GM19468 (cell line): ENCODE data around the gene SNRNP70.
"Not testable (repeated sequence)": the region's sequence is repeated elsewhere in the genome, so short reads cannot be mapped to it uniquely, and the experiment has no call there.

Experiments used
- ATAC-seq: cut with Tn5 transposase; IDR thresholded peaks from one replicate; pipeline ENCODE4 v1.9.1; 2021; ENCODE audit warnings: mild to moderate bottlenecking, moderate library complexity, moderate number of reproducible peaks; ENCODE audit not compliant: unreplicated experiment; ENCODE audit errors: extremely low read depth

The SNRNP70 gene

GRCh38 chr19:49085020-49085867 is at the start of gene SNRNP70:
TSS of gene SNRNP70 (plus strand) at chr19:49085451. CDS start at chr19:49086415, 964 bp downstream.
- peak; percentile 68 for ATAC-seq

- not testable (repeated sequence) for ATAC-seq
These were observed 48.4 kb upstream of the SNRNP70 start, which contains the start of gene CGB1 for GRCh38 chr19:49036815-49037214. TSS of gene CGB1 (minus strand) at chr19:49036895. CDS start at chr19:49036711, 184 bp downstream.

GRCh38 chr19:49038111-49038510 is 47.1 kb upstream of the SNRNP70 start:
- ATAC-seq, result not testable (repeated sequence)

GRCh38 chr19:49038557-49039276 is 46.5 kb upstream of the SNRNP70 start:
- ATAC-seq, result not testable (repeated sequence)

- ATAC-seq, result not testable (repeated sequence)
These were observed 45.5 kb upstream of the SNRNP70 start for GRCh38 chr19:49039736-49040135.

GRCh38 chr19:49042177-49042576 is 43.1 kb upstream of the SNRNP70 start:
- ATAC-seq, result no peak

GRCh38 chr19:49042666-49043065 is 42.6 kb upstream of the SNRNP70 start:
- not testable (repeated sequence) for ATAC-seq

GRCh38 chr19:49043548-49043947 is 41.7 kb upstream of the SNRNP70 start, which contains the start of gene CGB5:
TSS of gene CGB5 (plus strand) at chr19:49043848. CDS start at chr19:49044210, 362 bp downstream.
- not testable (repeated sequence) for ATAC-seq

- not testable (repeated sequence) for ATAC-seq
These were observed 36.2 kb upstream of the SNRNP70 start, which contains the start of gene CGB8 for GRCh38 chr19:49049011-49049410. TSS of gene CGB8 (minus strand) at chr19:49049111. CDS start at chr19:49048739, 372 bp downstream.

- not testable (repeated sequence) for ATAC-seq
These were observed 35.4 kb upstream of the SNRNP70 start for GRCh38 chr19:49049834-49050233.

GRCh38 chr19:49050376-49051033 is 34.7 kb upstream of the SNRNP70 start:
- not testable (repeated sequence) for ATAC-seq

GRCh38 chr19:49056101-49056901 is 28.9 kb upstream of the SNRNP70 start:
- no peak for ATAC-seq

- ATAC-seq, result not testable (repeated sequence)
These were observed 28.2 kb upstream of the SNRNP70 start for GRCh38 chr19:49056902-49057596.

GRCh38 chr19:49057636-49058234 is 27.5 kb upstream of the SNRNP70 start, which contains the start of gene CGB7:
TSS of gene CGB7 (minus strand) at chr19:49057749. CDS start at chr19:49055375, 2,374 bp downstream.
- ATAC-seq, result no peak

- ATAC-seq, result no peak
These were observed 26.7 kb upstream of the SNRNP70 start for GRCh38 chr19:49058562-49058961.

GRCh38 chr19:49059053-49059452 is 26.2 kb upstream of the SNRNP70 start:
- ATAC-seq, result no peak

- no peak for ATAC-seq
These were observed 24.3 kb upstream of the SNRNP70 start for GRCh38 chr19:49061000-49061399.

GRCh38 chr19:49061445-49061844 is 23.8 kb upstream of the SNRNP70 start:
- ATAC-seq, result no peak
